HG03095 (cell line): ENCODE results near the gene NXT1.
A peak's percentile ranks its signal among the peaks of the same experiment; 100 is the strongest.
"Not testable (repeated sequence)": the region's sequence is repeated elsewhere in the genome, so short reads cannot be mapped to it uniquely, and the experiment has no call there.

Source experiments
- ATAC-seq: cut with Tn5 transposase; IDR thresholded peaks from one replicate; pipeline ENCODE4 v1.9.1; 2021; ENCODE audit warnings: moderate library complexity; ENCODE audit not compliant: unreplicated experiment

Gene NXT1

DNA sequence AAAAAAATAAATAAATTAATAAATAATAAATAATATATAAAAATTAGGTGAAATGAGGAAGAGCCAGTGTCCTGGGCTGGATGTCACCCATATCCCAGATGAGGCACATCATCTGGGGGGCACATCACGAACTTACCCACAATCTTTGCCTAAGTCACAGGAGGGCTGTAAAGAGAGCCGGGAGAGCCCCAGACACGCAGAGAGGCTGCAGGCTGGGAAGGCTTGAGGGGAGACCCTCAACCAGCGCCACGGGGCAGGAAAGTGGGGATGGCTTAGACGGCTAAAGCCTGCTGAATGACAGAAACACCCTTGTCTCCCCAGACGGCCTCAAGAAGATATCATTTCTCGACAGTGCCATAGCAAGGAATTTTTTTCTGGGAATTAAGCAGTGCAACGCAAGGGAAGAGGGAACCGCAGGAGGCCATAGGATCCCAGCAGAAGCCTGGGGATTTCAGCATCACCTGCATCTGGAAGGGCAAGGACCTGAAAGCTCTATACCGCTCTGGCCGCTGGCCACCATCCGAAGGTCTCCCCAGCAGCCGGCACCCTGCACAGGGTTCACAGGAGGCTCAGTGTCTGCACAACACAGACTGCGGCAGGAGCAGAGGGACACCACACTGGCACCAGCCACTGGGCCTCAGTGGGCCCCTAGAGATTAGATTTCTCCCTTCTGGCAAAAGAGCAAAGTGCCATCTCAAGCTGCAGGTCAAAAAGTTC, 22.8 kb upstream of the NXT1 start:
- no peak for ATAC-seq

GRCh38 chr20:23331450-23332350, 18.9 kb upstream of the NXT1 start:
- ATAC-seq: no peak

DNA sequence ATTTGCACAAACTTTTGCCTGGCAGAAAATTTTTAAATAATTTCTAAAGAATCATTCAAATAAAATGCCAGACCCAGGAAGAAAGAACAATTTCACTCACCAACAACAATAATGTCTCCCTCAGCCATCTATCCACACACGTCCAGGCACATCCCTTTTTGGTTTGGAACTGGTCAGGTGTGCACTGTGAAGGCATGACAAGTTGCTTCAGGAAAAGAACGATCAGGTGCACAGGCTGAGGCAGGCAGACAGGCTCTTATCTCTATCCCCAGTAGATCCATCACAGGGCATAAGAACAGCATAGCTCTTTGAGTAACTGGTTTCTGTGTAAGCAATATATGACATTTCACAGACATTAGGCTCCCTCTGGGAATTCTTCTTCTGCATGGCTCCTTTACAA, 18.1 kb upstream of the NXT1 start:
- ATAC-seq: no peak

DNA sequence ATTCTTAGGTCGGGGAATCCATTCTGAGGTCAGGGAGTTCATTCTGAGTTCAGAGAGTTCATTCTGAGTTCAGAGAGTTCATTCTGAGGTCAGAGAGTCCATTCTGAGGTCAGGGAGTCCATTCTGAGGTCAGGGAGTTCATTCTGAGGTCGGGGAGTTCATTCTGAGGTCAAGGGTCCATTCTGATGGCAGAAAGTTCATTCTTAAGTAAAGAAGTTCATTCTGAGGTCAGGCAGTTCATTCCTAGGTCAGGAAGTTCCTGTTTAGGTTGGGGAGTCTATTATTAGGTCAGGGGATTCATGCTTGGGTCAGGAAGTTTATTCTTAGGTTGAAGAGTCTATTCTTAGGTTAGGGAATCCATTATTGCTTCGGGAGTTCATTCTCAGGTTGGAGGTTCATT, 16.5 kb upstream of the NXT1 start:
- no peak for ATAC-seq

- ATAC-seq: no peak
Measured at GRCh38 chr20:23335521-23335920, 15.1 kb upstream of the NXT1 start.

DNA sequence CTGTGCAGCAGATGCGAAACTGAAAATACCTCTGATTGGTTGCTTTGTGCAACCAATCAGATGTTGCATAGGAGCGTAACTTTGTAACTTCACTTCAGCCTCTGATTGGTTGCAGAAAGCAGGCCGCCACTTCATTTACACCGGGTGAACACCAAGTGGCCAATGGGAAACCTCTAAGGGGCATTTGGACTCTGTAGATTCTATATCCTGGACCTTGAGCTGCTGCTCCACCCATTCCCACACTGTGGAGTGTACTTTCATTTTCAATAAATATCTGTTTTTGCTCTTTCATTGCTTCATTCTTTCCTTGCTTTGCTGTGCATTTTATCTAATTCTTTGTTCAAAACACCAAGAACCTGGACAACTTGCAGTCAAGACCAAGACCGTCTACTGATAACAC, 14.1 kb upstream of the NXT1 start:
- ATAC-seq: no peak

GRCh38 chr20:23337312-23337711, 13.3 kb upstream of the NXT1 start:
- no peak for ATAC-seq

DNA sequence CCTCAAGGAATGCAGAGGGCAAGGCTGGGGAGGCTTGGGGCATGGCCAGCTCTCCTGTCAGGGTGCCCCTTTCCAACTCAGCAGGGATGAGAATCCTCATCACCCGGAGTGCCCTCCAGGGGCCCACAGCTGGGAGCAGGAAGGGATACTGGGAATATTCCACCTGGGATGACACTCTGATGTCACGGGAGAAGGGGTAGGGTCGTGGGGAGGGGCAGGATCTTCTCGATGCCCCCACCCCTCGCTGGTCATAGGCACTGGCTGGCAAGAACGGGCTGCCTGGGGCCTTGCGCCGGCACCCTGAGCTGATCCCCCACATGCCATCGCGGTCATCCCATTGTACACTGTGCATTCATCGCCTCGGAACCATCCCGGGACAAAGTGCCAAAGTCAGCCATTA, 10.6 kb upstream of the NXT1 start:
- no peak for ATAC-seq

- ATAC-seq: no peak
Measured at GRCh38 chr20:23340524-23340923, 10.1 kb upstream of the NXT1 start.

- peak; percentile 61 for ATAC-seq
Measured at GRCh38 chr20:23341073-23341472, 9.5 kb upstream of the NXT1 start.

- ATAC-seq: no peak
Measured at GRCh38 chr20:23343590-23343989, 7.0 kb upstream of the NXT1 start.

GRCh38 chr20:23344336-23344735, 6.3 kb upstream of the NXT1 start:
- ATAC-seq: no peak

DNA sequence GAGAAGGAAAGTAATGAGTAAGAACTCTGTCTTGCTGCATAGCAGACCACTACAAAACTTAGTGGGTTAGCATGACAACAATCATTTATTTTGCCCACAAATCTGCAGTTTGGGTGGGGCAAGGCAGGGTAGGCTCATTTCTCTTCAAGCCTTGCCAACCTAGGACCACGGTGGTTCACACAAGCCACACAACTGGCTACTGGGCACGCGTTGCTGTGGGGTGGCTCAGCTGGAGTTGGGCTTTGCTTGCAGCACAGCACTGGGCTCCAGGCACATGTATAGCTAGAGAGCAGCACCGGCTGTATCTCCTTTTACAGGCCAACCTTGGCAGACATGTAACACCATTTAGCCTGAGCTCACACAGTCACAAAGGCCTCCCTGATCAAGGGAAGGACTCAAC, 4.6 kb upstream of the NXT1 start:
- no peak for ATAC-seq

GRCh38 chr20:23347791-23348190, 2.8 kb upstream of the NXT1 start:
- ATAC-seq: no peak

- ATAC-seq: not testable (repeated sequence)
Measured at GRCh38 chr20:23348510-23348909, 2.1 kb upstream of the NXT1 start.

DNA sequence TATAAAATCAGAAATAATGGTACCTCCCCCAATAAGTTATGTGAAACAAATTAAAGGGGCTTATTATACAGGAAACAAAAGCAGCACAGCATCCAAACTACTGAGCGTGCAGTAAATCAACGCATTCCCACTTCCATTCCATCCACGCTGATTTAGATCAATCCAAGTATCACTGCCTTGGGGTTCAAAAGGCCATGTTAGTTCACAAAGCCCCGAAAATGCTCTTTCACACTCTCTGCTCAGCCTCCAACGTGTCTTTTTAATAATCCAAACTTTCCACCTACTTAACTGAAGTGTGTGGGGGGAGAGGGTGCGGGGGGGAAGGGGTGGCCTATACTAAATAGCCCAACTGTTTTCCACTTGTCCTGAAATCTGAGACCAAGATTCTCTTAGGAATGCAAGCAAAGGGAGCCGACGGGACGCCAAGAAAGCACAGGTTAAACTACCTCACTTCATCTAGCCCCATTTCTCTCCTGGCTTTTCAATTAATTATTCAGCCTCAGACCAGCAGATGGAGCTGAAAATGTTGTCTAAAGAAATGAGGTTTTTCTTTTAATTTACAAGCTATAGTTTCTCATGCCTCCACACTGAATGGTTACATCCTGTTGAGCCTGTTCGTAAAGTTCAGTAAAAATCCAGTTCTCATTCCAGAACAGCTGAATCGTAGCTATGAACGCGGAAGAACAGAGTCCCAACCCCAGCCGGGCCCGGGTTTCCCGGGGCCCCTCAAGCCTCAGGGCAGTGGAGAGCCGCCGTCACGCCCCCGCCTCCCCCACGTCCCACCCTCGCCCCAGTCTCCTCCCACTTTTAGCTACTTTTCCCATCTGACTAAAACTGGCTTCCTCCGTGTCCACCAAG, 1.0 kb upstream of the NXT1 start:
- ATAC-seq: peak; percentile 45

DNA sequence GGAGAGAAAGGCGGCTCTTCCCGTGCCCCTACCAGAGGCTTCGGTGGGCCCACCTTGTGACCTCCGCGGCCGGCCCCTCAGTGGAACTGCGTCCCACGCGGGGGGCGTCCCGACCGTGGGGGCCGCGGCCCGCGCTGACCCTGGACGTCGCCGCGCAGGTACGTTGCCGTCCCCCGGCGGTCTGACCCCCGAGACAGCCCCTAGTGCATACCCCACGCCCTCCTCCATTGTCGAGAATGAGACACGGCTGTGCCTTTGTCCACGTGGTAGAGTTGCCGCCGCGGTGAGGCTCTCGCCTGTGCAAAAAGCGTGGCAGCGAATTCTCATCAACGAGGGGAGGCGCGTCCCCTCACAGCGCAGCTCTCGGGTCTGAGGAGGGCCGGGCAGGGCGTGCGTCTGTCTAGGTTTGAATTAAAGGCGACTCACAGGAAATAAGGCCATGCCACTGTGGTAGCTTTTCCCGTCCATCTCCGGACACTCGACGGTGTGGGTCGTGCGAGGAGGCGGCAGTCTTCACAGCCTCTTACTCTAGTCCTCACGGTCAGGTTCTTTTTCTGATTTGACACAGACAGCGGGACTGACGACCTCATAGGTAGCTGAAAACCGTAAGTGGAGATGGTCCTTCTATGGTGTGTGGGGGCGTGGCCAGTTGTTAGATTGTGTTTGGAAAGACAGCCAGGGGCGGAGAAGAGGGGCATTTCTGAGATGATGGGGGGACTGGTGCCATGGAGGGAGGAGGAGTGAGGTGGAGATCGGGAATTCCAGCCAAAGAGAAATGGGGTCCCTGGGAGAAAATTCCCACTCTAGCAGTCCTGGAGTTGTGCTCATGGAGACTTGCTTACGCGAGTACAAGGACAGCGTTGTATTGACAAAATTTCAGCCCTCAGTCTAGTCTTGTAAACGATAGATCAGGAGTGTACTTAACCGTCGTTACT, 580 bp downstream of the NXT1 start:
- peak; percentile 31 for ATAC-seq

- no peak for ATAC-seq
Measured at GRCh38 chr20:23356203-23356602, 5.6 kb downstream of the NXT1 start.

DNA sequence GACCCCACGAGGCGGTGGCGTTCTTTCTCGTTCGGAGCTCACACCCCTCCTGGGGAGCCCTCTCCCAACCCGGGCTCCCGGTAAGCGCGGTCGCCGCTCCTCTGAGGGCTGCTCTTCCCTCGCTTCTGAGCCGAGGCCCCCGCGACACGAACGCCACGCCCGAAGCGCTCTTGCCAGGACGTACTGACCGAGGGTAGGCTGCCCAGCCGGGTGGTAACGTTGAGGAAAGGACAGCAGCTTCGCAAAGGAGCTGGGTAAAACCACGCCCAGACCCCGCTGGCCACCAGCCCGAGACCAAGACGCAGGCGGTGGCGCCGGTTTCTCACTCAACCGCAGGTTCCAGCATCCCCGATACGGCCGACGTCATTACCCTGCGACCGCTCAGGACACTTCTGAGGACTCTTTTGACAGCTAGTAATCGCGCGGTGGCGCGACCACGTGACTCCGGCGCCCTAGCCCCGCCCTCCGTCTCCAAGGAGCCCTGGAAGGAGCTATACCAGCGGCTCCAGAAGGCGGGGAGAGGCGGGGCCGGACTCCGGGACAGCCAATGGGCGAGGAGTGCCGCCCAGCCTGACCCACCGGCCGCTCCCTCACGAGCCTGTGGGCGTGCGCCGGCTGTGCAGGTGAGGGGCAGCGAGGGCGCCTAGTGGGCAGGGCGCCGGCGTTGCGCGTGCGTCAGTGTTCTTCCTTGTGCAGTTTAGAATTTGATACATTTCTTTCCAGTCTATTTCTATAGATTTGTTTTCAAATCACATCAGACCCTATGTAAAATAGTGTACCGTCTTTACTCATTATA, 7.4 kb downstream of the NXT1 start:
- ATAC-seq: peak; percentile 68

DNA sequence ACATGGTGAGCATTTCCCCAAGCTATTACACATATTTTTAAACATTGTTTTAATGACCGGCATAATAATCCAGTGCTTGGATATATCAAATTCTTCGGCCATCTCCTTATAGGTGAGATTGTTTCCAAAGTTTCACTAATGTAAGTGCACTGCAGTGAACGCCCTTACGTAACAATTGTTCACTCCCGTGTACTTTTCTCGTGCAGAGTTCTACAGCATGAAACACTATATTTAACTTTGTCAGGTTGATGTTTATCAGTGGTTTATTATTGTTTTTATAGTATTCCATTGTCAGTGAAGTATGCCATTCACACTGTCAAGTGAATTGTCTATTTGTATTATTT, 7.9 kb downstream of the NXT1 start:
- ATAC-seq: no peak
